ENCODE data around the gene NUP214.
"Not testable (repeated sequence)": the region's sequence is repeated elsewhere in the genome, so short reads cannot be mapped to it uniquely, and the experiment has no call there.

Gene NUP214

GRCh38 chr9:131167146-131167692 lies 41.8 kb downstream of the NUP214 start:
- peak; percentile 18 for DNase-seq

- DNase-seq: no peak
Measured at GRCh38 chr9:131167936-131168335, 42.5 kb downstream of the NUP214 start.

- DNase-seq: no peak
Measured at GRCh38 chr9:131169563-131170240, 44.3 kb downstream of the NUP214 start.

GRCh38 chr9:131173995-131174394 lies 48.6 kb downstream of the NUP214 start:
- DNase-seq: no peak

- DNase-seq: no peak
Measured at GRCh38 chr9:131174681-131175239, 49.4 kb downstream of the NUP214 start.

- DNase-seq: peak; percentile 42
Measured at GRCh38 chr9:131177898-131178297, 52.5 kb downstream of the NUP214 start.

GRCh38 chr9:131178382-131178781 lies 53.0 kb downstream of the NUP214 start:
- peak; percentile 76 for DNase-seq

GRCh38 chr9:131178926-131179325 lies 53.5 kb downstream of the NUP214 start:
- no peak for DNase-seq

GRCh38 chr9:131179561-131180219 lies 54.3 kb downstream of the NUP214 start:
- DNase-seq: no peak

- no peak for DNase-seq
Measured at GRCh38 chr9:131180454-131180853, 55.1 kb downstream of the NUP214 start.

GRCh38 chr9:131181091-131181681 lies 55.8 kb downstream of the NUP214 start:
- DNase-seq: peak; percentile 15

- no peak for DNase-seq
Measured at GRCh38 chr9:131185924-131186323, 60.5 kb downstream of the NUP214 start.

- no peak for DNase-seq
Measured at GRCh38 chr9:131186622-131187021, 61.2 kb downstream of the NUP214 start.

- no peak for DNase-seq
Measured at GRCh38 chr9:131187957-131188356, 62.6 kb downstream of the NUP214 start.

GRCh38 chr9:131188976-131189375 lies 63.6 kb downstream of the NUP214 start:
- DNase-seq: no peak

GRCh38 chr9:131190191-131190590 lies 64.8 kb downstream of the NUP214 start:
- DNase-seq: no peak

GRCh38 chr9:131191032-131191431 lies 65.6 kb downstream of the NUP214 start:
- DNase-seq: not testable (repeated sequence)

- DNase-seq: no peak
Measured at GRCh38 chr9:131191857-131192256, 66.5 kb downstream of the NUP214 start.

- DNase-seq: no peak
Measured at GRCh38 chr9:131193051-131193450, 67.7 kb downstream of the NUP214 start.

GRCh38 chr9:131194762-131195161 lies 69.4 kb downstream of the NUP214 start:
- DNase-seq: no peak

GRCh38 chr9:131197160-131197911 lies 72.0 kb downstream of the NUP214 start:
- DNase-seq: no peak

GRCh38 chr9:131198041-131198715 lies 72.8 kb downstream of the NUP214 start:
- no peak for DNase-seq

All from DMS53 (cell line).